Thyroid gland (tissue), 4 donors: ENCODE data around the gene BRAT1.

Source experiments
- POLR2A ChIP-seq, 2 donors: fragments of 450-650 bp; IDR thresholded peaks; one replicate each; pipeline ENCODE4 v1.6.1; 2017; ENCODE audit warnings: antibody characterized with exemption in 2 of 2, mild to moderate bottlenecking in 2 of 2, moderate library complexity in 1 of 2
- TF ChIP-seq, protein P1 (sequence below), 6 experiments: fragments of 200-600 bp in 3 of 6; fragments of 450-650 bp in 3 of 6; sonication (generic) in 3 of 6; IDR thresholded peaks; one replicate each; pipeline ENCODE4 v1.5.1; 2016 to 2019; ENCODE audit warnings: antibody characterized with exemption in 6 of 6, mild to moderate bottlenecking in 2 of 6, inconsistent platforms in 1 of 6, moderate library complexity in 1 of 6

- no peak for TF ChIP-seq POLR2A (IDR thresholded peaks at IDR 0.05)
- TF ChIP-seq, protein P1, sequence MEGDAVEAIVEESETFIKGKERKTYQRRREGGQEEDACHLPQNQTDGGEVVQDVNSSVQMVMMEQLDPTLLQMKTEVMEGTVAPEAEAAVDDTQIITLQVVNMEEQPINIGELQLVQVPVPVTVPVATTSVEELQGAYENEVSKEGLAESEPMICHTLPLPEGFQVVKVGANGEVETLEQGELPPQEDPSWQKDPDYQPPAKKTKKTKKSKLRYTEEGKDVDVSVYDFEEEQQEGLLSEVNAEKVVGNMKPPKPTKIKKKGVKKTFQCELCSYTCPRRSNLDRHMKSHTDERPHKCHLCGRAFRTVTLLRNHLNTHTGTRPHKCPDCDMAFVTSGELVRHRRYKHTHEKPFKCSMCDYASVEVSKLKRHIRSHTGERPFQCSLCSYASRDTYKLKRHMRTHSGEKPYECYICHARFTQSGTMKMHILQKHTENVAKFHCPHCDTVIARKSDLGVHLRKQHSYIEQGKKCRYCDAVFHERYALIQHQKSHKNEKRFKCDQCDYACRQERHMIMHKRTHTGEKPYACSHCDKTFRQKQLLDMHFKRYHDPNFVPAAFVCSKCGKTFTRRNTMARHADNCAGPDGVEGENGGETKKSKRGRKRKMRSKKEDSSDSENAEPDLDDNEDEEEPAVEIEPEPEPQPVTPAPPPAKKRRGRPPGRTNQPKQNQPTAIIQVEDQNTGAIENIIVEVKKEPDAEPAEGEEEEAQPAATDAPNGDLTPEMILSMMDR (IDR thresholded peaks at IDR 0.05): peak in 2 of 6 experiments; percentile 32 to 35
Measured at GRCh38 chr7:2567679-2568278, 12.5 kb upstream of the BRAT1 start.
